Skin epidermis (tissue), 12 donors: Measurements from ENCODE around the gene KCNIP4.
"Not testable (repeated sequence)": the region's sequence is repeated elsewhere in the genome, so short reads cannot be mapped to it uniquely, and the experiment has no call there.

ENCODE experiments used
- H3K27ac ChIP-seq, 21 experiments: fragments of 200-600 bp; sonication (generic) in 11 of 21; one replicate each; pipeline ENCODE4 v1.5.0; 2020; ENCODE audit warnings: mild to moderate bottlenecking in 3 of 21, inconsistent platforms in 2 of 21, moderate library complexity in 2 of 21
- H3K4me3 ChIP-seq, 7 experiments: fragments of 200-600 bp; sonication (generic) in 2 of 7; one replicate each; pipeline ENCODE4 v1.5.0; 2020; ENCODE audit warnings: inconsistent platforms in 2 of 7, mild to moderate bottlenecking in 2 of 7, moderate library complexity in 1 of 7

The KCNIP4 gene

GRCh38 chr4:20761382-20761781 is 1187.2 kb downstream of the KCNIP4 start:
- Histone ChIP-seq H3K27ac (no peak overlapping the region), H3K4me3 (no peak overlapping the region)

GRCh38 chr4:20760053-20760452 is 1188.5 kb downstream of the KCNIP4 start:
- Histone ChIP-seq H3K4me3 (no peak overlapping the region), H3K27ac (no peak overlapping the region)

GRCh38 chr4:20754036-20754435 is 1194.5 kb downstream of the KCNIP4 start:
- no peak overlapping the region for H3K27ac ChIP-seq
- H3K4me3 ChIP-seq = no peak overlapping the region

- H3K4me3 ChIP-seq = no peak overlapping the region
- H3K27ac ChIP-seq = no peak overlapping the region
Measured at GRCh38 chr4:20752641-20753040, 1195.9 kb downstream of the KCNIP4 start.

GRCh38 chr4:20746000-20746399 is 1202.6 kb downstream of the KCNIP4 start:
- H3K27ac ChIP-seq, H3K4me3 ChIP-seq: not testable (repeated sequence)

- Histone ChIP-seq H3K4me3 (no peak overlapping the region), H3K27ac (no peak overlapping the region)
Measured at GRCh38 chr4:20735931-20736330, 1212.6 kb downstream of the KCNIP4 start.

- Histone ChIP-seq H3K27ac (no peak overlapping the region), H3K4me3 (no peak overlapping the region)
Measured at GRCh38 chr4:20724915-20725314, 1223.7 kb downstream of the KCNIP4 start.

- H3K27ac ChIP-seq = no peak overlapping the region
- no peak overlapping the region for H3K4me3 ChIP-seq
Measured at GRCh38 chr4:20723463-20723862, 1225.1 kb downstream of the KCNIP4 start.

- Histone ChIP-seq H3K4me3 (no peak overlapping the region), H3K27ac (no peak overlapping the region)
Measured at GRCh38 chr4:20723019-20723418, 1225.6 kb downstream of the KCNIP4 start.

GRCh38 chr4:20711335-20711734 is 1237.2 kb downstream of the KCNIP4 start:
- H3K4me3 ChIP-seq = no peak overlapping the region
- no peak overlapping the region for H3K27ac ChIP-seq

- Histone ChIP-seq H3K4me3 (peak within 1 kb of the TSS; percentile 58 to 95 (median 82)), H3K27ac (peak within 1 kb of the TSS in 20 of 21 experiments; percentile 14 to 98 (median 78))
Measured at GRCh38 chr4:20700007-20700761, 1248.4 kb downstream of the KCNIP4 start, which contains the start of gene PACRGL. PACRGL (plus strand) TSS chr4:20700458; CDS start chr4:20704482, 4,024 bp downstream.

GRCh38 chr4:20698820-20699219 is 1249.8 kb downstream of the KCNIP4 start:
- H3K4me3 ChIP-seq = no peak overlapping the region
- H3K27ac ChIP-seq = no peak overlapping the region

- Histone ChIP-seq H3K4me3 (no peak overlapping the region), H3K27ac (no peak overlapping the region)
Measured at GRCh38 chr4:20698382-20698781, 1250.2 kb downstream of the KCNIP4 start.

GRCh38 chr4:20696815-20697214 is 1251.8 kb downstream of the KCNIP4 start:
- Histone ChIP-seq H3K27ac (no peak overlapping the region), H3K4me3 (no peak overlapping the region)

GRCh38 chr4:20687864-20688263 is 1260.7 kb downstream of the KCNIP4 start:
- no peak overlapping the region for H3K27ac ChIP-seq
- no peak overlapping the region for H3K4me3 ChIP-seq

GRCh38 chr4:20684852-20685763 is 1263.5 kb downstream of the KCNIP4 start:
- Histone ChIP-seq H3K27ac (no peak overlapping the region), H3K4me3 (no peak overlapping the region)

GRCh38 chr4:20683766-20684165 is 1264.8 kb downstream of the KCNIP4 start:
- H3K4me3 ChIP-seq = no peak overlapping the region
- H3K27ac ChIP-seq = no peak overlapping the region

- Histone ChIP-seq H3K27ac (no peak overlapping the region), H3K4me3 (no peak overlapping the region)
Measured at GRCh38 chr4:20682853-20683252, 1265.7 kb downstream of the KCNIP4 start.

- Histone ChIP-seq H3K4me3 (no peak overlapping the region), H3K27ac (no peak overlapping the region)
Measured at GRCh38 chr4:20681271-20681670, 1267.3 kb downstream of the KCNIP4 start.

GRCh38 chr4:20680736-20681135 is 1267.8 kb downstream of the KCNIP4 start:
- Histone ChIP-seq H3K4me3 (no peak overlapping the region), H3K27ac (no peak overlapping the region)

- Histone ChIP-seq H3K27ac (no peak overlapping the region), H3K4me3 (no peak overlapping the region)
Measured at GRCh38 chr4:20679951-20680350, 1268.6 kb downstream of the KCNIP4 start.
